ENCODE measurements around the gene NHERF1. TPM values are rescaled to one million over a fixed set of nuclear protein-coding genes. Genes with fewer than 3 reads are reported as not detected.

The NHERF1 gene
- total RNA-seq, 4 donors from 2014 or later, result 21.1 to 53.8 (median 42.0) TPM

- no peak for TF ChIP-seq CTCF (IDR thresholded peaks at IDR 0.05)
- TF ChIP-seq POLR2A (IDR thresholded peaks at IDR 0.05), result no peak
- no peak for TF ChIP-seq EP300 (IDR thresholded peaks at IDR 0.05)
- no peak for TF ChIP-seq POLR2AphosphoS5 (IDR thresholded peaks at IDR 0.05)
- Histone ChIP-seq H3K9me3 (no peaks in the 10 kb centered on the region), H3K4me1 (peaks cover 30% of the 10 kb centered on the region), H3K36me3 (peaks cover 6% of the 10 kb centered on the region), H3K4me3 (no peak overlapping the region), H3K27ac (no peak overlapping the region), H3K27me3 (no peaks in the 10 kb centered on the region)
- 75% methylated on average over 11 of the region's 11 CpGs for WGBS
- no peak for DNase-seq (ENCODE audit: low spot score in 2 of 2)
Measured at GRCh38 chr17:74779948-74780400, 31.5 kb downstream of the NHERF1 start.

- TF ChIP-seq EP300 (IDR thresholded peaks at IDR 0.05), result no peak
- TF ChIP-seq POLR2AphosphoS5 (IDR thresholded peaks at IDR 0.05), result no peak
- no peak for TF ChIP-seq CTCF (IDR thresholded peaks at IDR 0.05)
- TF ChIP-seq POLR2A (IDR thresholded peaks at IDR 0.05), result no peak
- no peak for DNase-seq (ENCODE audit: low spot score in 2 of 2)
- Histone ChIP-seq H3K27me3 (no peaks in the 10 kb centered on the region), H3K27ac (no peak overlapping the region), H3K4me1 (peaks cover 29% of the 10 kb centered on the region), H3K4me3 (no peak overlapping the region), H3K36me3 (peaks cover 12% of the 10 kb centered on the region), H3K9me3 (no peaks in the 10 kb centered on the region)
- WGBS, result 64% methylated on average over 7 of the region's 7 CpGs
Measured at GRCh38 chr17:74780443-74781238, 32.2 kb downstream of the NHERF1 start.

- WGBS, result 93% methylated on average over 5 of the region's 5 CpGs
- Histone ChIP-seq H3K27ac (no peak overlapping the region), H3K4me1 (peaks cover 16% of the 10 kb centered on the region), H3K4me3 (no peak overlapping the region), H3K9me3 (no peaks in the 10 kb centered on the region), H3K27me3 (no peaks in the 10 kb centered on the region), H3K36me3 (peaks cover 12% of the 10 kb centered on the region)
- no peak for DNase-seq (ENCODE audit: low spot score in 2 of 2)
- no peak for TF ChIP-seq POLR2AphosphoS5 (IDR thresholded peaks at IDR 0.05)
- TF ChIP-seq EP300 (IDR thresholded peaks at IDR 0.05), result no peak
- TF ChIP-seq CTCF (IDR thresholded peaks at IDR 0.05), result no peak
- TF ChIP-seq POLR2A (IDR thresholded peaks at IDR 0.05), result no peak
Measured at GRCh38 chr17:74782571-74782970, 34.1 kb downstream of the NHERF1 start.

GRCh38 chr17:74784125-74784810, 35.8 kb downstream of the NHERF1 start:
- TF ChIP-seq EP300 (IDR thresholded peaks at IDR 0.05) (no peak), CTCF (IDR thresholded peaks at IDR 0.05) (no peak), POLR2AphosphoS5 (IDR thresholded peaks at IDR 0.05) (no peak), POLR2A (IDR thresholded peaks at IDR 0.05) (no peak)
- Histone ChIP-seq H3K4me3 (no peak overlapping the region), H3K4me1 (peaks cover 8% of the 10 kb centered on the region), H3K9me3 (no peaks in the 10 kb centered on the region), H3K27ac (no peak overlapping the region), H3K36me3 (peaks cover 19% of the 10 kb centered on the region), H3K27me3 (no peaks in the 10 kb centered on the region)
- 86% methylated on average over 5 of the region's 5 CpGs for WGBS
- DNase-seq (ENCODE audit: low spot score in 2 of 2), result no peak

Data from suprapubic skin (tissue), 4 donors.